ENCODE results near the gene DYNC1LI1.

The DYNC1LI1 gene

GRCh38 chr3:32551496-32551895, 19.2 kb downstream of the DYNC1LI1 start:
- Histone ChIP-seq H3K36me3 (no peaks in the 10 kb centered on the region), H3K27me3 (no peaks in the 10 kb centered on the region), H3K9me3 (no peaks in the 10 kb centered on the region), H3K27ac (peak overlapping the region; percentile 60), H3K4me3 (ENCODE audit: low read depth in 1 of 2, low read length in 1 of 2) (no peak overlapping the region), H3K4me1 (ENCODE audit: control insufficient read depth in 1 of 2, insufficient read depth in 1 of 2, low read depth in 1 of 2, low read length in 1 of 2) (peaks cover 29 to 45% of the 10 kb centered on the region in 2 experiments)
- TF ChIP-seq, protein P1, sequence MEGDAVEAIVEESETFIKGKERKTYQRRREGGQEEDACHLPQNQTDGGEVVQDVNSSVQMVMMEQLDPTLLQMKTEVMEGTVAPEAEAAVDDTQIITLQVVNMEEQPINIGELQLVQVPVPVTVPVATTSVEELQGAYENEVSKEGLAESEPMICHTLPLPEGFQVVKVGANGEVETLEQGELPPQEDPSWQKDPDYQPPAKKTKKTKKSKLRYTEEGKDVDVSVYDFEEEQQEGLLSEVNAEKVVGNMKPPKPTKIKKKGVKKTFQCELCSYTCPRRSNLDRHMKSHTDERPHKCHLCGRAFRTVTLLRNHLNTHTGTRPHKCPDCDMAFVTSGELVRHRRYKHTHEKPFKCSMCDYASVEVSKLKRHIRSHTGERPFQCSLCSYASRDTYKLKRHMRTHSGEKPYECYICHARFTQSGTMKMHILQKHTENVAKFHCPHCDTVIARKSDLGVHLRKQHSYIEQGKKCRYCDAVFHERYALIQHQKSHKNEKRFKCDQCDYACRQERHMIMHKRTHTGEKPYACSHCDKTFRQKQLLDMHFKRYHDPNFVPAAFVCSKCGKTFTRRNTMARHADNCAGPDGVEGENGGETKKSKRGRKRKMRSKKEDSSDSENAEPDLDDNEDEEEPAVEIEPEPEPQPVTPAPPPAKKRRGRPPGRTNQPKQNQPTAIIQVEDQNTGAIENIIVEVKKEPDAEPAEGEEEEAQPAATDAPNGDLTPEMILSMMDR (IDR thresholded peaks at IDR 0.05): no peak

DNA sequence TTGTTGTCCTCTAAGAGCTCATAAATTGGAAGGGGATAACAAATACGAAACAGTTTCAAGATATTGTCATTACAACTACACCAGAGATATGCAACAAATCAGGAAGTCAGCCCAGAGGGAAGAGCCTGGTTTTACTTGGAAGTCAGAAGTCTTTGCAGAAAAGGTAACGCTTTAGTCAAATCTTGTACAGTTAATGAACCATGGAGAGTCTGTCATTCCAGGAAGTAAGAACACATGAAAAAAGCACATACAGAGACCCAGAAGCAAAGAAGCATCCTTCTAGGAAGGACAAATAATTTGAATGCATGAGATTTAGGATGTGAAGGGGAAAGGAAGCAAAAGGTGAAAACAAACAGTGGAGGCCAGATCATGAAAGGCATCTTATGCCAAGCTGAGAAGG, 19.6 kb downstream of the DYNC1LI1 start:
- Histone ChIP-seq H3K27me3 (no peaks in the 10 kb centered on the region), H3K27ac (peak overlapping the region; percentile 60), H3K9me3 (no peaks in the 10 kb centered on the region), H3K4me3 (ENCODE audit: low read depth in 1 of 2, low read length in 1 of 2) (no peak overlapping the region), H3K4me1 (ENCODE audit: control insufficient read depth in 1 of 2, insufficient read depth in 1 of 2, low read depth in 1 of 2, low read length in 1 of 2) (peaks cover 29 to 45% of the 10 kb centered on the region in 2 experiments), H3K36me3 (no peaks in the 10 kb centered on the region)
- TF ChIP-seq, protein P1 (IDR thresholded peaks at IDR 0.05): no peak

GRCh38 chr3:32545305-32545704, 25.4 kb downstream of the DYNC1LI1 start:
- H3K36me3 ChIP-seq: peaks cover 17% of the 10 kb centered on the region
- TF ChIP-seq, protein P1 (IDR thresholded peaks at IDR 0.05): no peak
- no peaks in the 10 kb centered on the region for H3K27me3 ChIP-seq
- H3K27ac ChIP-seq: peak overlapping the region; percentile 49
- no peak overlapping the region for H3K4me3 ChIP-seq (ENCODE audit: low read depth in 1 of 2, low read length in 1 of 2)
- peaks cover 2 to 6% of the 10 kb centered on the region in 2 experiments for H3K4me1 ChIP-seq (ENCODE audit: control insufficient read depth in 1 of 2, insufficient read depth in 1 of 2, low read depth in 1 of 2, low read length in 1 of 2)
- H3K9me3 ChIP-seq: no peaks in the 10 kb centered on the region

- H3K36me3 ChIP-seq: peaks cover 21% of the 10 kb centered on the region
- H3K4me1 ChIP-seq (ENCODE audit: control insufficient read depth in 1 of 2, insufficient read depth in 1 of 2, low read depth in 1 of 2, low read length in 1 of 2): peaks cover 0 to 2% of the 10 kb centered on the region in 2 experiments
- TF ChIP-seq, protein P1 (IDR thresholded peaks at IDR 0.05): no peak
- no peaks in the 10 kb centered on the region for H3K27me3 ChIP-seq
- H3K27ac ChIP-seq: peak overlapping the region; percentile 49
- no peaks in the 10 kb centered on the region for H3K9me3 ChIP-seq
- H3K4me3 ChIP-seq (ENCODE audit: low read depth in 1 of 2, low read length in 1 of 2): no peak overlapping the region
Measured at GRCh38 chr3:32544894-32545293, 25.8 kb downstream of the DYNC1LI1 start.

DNA sequence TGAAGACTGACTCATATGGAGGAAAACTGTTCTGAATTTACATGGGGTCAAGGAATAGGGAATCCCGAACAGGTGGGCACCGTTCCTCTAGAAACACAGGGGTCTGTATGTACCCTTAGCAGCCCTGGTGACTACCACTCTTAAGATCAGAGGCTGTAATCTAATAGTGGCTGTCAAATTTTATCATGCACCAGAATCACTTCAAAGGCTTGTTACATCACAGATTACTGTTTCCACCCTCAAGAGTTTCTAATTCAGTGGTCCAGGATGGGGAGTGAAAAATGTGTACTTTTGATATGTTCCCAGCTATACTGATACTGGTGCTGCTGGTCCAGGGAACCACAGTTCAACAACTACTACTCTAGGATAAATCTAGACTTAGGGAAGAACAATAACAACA, 27.9 kb downstream of the DYNC1LI1 start:
- Histone ChIP-seq H3K27ac (no peak overlapping the region), H3K4me3 (ENCODE audit: low read depth in 1 of 2, low read length in 1 of 2) (no peak overlapping the region), H3K36me3 (peaks cover 30% of the 10 kb centered on the region), H3K27me3 (no peaks in the 10 kb centered on the region), H3K9me3 (no peaks in the 10 kb centered on the region), H3K4me1 (ENCODE audit: control insufficient read depth in 1 of 2, insufficient read depth in 1 of 2, low read depth in 1 of 2, low read length in 1 of 2) (no peaks in the 10 kb centered on the region)
- TF ChIP-seq, protein P1 (IDR thresholded peaks at IDR 0.05): no peak

DNA sequence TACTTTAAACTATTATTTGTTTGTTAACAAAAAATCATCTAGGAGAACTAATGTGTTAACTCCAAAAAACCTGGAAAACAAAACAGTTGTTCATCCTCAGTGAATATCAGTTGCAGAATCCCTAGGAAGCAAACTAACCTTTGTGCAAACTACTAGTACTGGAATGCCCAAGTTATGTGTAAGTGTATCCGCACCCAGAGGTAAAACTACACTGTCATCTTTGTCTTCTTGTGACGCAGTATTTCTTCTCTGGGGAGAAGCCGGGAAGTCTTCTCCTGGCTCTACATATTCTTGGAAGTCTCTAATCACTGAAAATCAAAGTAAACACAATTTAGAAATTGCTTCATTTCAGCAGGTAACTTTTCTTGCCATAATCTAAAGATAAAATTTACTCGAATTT, 29.8 kb downstream of the DYNC1LI1 start:
- Histone ChIP-seq H3K4me1 (ENCODE audit: control insufficient read depth in 1 of 2, insufficient read depth in 1 of 2, low read depth in 1 of 2, low read length in 1 of 2) (no peaks in the 10 kb centered on the region), H3K36me3 (peaks cover 35% of the 10 kb centered on the region), H3K27me3 (no peaks in the 10 kb centered on the region), H3K4me3 (ENCODE audit: low read depth in 1 of 2, low read length in 1 of 2) (no peak overlapping the region), H3K9me3 (no peaks in the 10 kb centered on the region), H3K27ac (no peak overlapping the region)
- TF ChIP-seq, protein P1 (IDR thresholded peaks at IDR 0.05): no peak
